GM15510 (cell line): ENCODE measurements around the gene CES2.

Experiments
- POLR2A ChIP-seq: IDR thresholded peaks from 3 replicates; pipeline ENCODE4 v1.6.1; 2011; ENCODE audit warnings: borderline replicate concordance; ENCODE audit not compliant: insufficient read length; ENCODE audit errors: extremely low read depth

Gene CES2

DNA sequence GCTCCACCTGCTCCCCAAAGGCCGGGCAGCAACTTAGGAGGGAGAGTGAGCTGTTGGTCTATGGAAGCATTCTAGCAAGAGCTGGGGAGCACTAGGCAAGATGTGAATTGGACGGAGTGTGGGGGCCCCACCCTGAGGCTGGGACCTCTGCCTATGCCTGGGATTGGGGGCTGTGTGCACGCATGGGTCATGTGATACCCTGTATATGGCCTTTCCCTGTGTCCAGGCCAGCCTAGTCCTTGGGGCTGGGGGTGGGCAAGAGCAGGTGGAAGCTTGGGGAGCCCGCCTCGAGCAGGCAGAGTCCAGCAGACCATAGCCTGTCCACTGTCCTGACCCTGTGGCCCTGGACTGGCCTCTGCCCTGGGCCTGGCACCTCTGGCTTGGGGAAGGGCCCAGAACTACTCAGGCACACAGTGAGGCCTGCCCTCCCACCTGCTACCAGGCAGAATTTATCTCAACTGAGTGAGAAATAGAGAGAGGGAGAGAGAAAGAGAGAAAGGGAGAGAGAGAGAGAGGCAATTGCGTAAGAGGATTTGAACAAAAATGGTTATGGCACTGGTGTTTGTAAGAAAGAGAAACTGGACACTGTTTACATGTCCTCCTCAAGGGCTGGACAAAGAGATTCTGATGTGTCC is 35.9 kb upstream of the CES2 start:
- no peak for TF ChIP-seq POLR2A

GRCh38 chr16:66899945-66900710 is 35.2 kb upstream of the CES2 start:
- TF ChIP-seq POLR2A: no peak

DNA sequence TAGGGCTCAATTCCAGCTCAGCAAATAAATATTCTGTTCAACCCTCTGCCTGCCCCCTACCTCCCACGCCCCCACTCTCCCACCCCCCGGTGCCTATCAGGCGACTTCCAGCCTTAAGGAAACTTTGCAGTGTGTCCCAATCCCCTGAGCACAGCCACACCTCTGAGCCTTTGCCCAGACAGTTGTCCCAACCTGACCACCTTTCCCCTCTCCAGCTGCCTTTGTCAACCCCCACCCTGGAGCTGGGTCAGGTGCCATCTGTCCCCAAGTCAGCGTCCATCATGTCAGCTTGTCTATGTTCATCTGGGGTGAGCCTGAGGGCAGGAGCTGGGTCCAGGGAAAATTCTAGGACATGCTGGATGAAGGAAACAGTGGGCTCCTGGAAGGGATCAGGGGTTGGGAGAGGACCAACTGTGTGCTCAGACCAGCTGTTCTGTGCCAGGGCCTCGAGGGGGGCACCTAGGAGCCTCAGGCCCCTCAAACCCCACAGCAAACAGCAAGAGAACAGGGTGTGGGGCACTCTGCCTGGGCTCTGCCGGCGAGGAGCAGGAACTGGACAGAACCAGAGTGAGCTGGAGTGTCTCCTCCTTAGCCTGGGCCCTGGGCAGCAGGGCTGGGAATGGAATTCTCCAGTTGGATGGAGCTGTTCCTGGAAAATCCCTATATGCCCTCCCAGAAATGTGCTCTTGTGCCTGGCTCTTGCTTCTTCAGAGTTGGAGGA is 34.4 kb upstream of the CES2 start:
- no peak for TF ChIP-seq POLR2A

GRCh38 chr16:66901626-66902025 is 33.7 kb upstream of the CES2 start:
- TF ChIP-seq POLR2A: no peak

DNA sequence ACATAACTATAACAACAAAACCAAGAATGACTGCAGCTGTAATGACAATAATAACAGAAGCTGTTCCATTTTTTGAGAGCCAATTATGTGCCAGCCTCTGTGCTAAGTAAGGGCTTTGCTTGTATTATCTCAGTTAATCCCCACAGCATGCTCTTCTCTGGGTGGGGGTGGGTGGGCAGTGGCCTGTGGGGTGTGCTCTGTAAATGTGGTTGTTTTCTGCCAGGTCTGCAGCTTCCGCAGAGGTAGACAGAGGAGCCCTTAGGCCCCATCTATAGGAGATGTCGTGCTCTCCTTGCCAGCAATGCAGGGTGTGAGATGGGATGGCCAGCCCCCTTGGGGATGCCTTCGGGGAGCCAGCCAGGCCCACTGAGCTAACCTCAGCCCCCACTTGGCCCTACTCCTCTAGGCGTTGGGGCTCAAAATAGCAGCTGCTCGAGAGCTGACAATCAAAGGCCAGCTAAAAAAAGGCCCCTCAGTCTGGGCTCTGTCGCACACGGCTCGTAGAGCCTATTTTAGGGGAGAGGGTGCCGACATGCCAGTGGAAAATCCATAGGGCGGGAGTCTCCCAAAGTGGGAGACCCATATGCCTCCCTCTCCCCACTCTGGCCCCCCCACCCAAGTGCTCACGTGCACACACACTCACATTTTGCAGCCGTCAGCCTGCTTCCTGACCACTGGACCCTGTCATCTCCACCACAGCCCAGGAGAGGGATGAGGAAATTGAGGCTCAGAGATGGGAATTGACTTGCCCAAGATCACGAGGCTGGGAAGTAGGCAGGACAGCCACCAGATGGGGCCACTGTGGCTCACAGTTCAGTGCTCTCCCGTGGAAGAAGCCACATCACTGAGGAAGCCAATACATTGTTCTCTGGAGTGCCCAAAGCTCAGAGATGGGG is 32.4 kb upstream of the CES2 start:
- TF ChIP-seq POLR2A: no peak

DNA sequence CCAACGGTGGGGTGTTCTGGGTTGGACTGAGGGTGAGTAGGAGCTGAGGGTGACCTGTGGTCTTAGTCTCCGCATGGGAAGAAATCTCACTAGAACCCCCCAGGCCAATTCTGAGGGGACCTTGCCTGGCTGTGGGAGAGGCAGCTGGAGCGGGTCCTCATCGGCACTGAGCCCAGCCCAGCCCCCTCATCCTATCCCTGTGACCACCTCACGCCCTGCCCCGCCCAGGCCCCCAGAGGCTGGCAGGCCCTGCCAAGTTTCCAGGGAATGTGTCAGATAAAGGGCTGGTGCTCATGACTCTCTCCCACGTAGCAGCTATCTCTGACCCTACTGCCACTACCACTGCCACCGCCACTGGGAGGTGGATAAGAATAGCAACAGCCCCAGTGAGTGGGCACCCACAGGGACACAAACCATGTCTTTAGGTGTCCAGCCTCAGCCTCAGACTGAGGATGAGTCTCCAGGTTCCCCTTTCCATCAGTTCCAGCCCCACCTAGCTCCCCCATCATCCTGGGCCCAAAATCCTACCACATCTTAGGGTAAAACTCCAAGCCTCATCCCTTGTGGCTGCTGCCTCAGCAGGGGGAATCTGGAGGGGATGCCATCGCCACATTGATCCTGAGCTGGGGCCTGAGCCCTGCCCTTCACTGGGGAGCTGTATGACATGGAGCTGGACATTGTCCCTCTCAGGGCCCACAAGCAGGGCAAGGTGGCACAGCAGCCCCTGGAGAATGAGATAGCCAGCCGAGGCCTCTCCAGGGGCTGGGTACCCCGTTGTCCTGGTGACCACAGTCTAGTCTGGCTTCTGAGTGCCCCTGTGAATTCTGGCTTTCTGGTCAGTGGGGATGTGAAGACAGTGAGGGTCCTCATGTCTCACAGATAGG is 31.5 kb upstream of the CES2 start:
- TF ChIP-seq POLR2A: no peak

DNA sequence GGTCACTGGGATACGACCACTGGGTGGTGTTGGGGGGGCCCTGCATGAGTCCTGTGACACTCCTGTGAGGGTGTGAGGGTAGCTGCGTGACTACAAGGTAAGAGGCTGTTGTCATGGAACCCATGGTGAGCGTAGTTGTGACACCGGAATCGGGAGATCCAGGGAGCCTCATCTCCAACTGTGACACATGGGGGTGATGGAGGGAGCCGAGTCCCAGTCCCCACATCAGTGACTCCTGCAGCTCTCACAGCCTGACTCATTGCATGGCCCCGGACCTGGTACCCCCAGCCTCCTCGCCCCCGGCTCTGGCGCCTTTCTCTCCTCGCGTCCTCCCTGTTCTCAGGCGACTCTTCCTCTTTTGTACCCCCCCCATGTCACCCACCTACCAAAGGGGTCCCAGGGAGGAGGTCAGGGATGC is 30.9 kb upstream of the CES2 start:
- no peak for TF ChIP-seq POLR2A

GRCh38 chr16:66904846-66905632 is 30.3 kb upstream of the CES2 start:
- no peak for TF ChIP-seq POLR2A

DNA sequence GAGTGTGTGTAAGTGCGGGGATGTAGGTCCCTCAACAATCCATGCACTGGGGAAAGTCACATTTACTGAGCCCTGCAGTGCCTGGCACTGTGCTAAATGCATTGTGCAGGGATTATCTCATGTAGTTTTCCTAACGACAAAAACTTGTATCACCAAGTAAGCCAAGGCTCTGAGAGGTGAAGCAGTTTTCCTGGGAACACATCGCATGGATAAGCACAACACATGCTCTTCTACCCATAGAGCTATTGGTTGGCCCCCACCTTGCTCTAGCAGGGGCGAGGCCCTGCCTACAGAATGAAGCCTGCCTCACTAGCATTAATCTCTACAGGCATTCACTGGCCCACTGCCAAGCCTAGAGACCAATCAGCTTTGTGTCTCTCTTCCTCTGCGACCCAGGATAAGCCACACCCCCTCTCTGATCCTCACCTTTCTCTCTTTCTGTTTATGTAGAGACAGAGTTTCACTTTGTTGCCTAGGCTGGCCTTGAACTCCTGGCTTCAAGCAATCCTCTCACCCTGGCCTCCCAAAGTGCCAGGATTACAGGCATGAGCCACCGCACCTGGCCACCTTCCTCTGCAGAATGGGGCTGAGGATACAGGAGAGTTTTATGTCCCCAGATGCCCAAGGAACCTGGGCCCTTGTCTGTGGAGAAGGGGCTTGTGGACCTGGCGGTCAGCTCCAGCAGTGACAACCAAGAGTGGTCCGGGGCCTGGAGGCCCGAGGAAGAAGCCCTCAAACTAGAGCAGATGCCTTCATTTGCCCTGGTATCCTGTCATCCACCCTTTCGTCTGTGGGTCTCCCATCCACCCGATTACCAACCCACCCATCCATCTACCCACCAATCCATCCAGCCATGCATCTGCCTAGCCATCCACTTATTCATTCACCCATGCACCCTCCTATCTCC is 29.4 kb upstream of the CES2 start:
- no peak for TF ChIP-seq POLR2A

DNA sequence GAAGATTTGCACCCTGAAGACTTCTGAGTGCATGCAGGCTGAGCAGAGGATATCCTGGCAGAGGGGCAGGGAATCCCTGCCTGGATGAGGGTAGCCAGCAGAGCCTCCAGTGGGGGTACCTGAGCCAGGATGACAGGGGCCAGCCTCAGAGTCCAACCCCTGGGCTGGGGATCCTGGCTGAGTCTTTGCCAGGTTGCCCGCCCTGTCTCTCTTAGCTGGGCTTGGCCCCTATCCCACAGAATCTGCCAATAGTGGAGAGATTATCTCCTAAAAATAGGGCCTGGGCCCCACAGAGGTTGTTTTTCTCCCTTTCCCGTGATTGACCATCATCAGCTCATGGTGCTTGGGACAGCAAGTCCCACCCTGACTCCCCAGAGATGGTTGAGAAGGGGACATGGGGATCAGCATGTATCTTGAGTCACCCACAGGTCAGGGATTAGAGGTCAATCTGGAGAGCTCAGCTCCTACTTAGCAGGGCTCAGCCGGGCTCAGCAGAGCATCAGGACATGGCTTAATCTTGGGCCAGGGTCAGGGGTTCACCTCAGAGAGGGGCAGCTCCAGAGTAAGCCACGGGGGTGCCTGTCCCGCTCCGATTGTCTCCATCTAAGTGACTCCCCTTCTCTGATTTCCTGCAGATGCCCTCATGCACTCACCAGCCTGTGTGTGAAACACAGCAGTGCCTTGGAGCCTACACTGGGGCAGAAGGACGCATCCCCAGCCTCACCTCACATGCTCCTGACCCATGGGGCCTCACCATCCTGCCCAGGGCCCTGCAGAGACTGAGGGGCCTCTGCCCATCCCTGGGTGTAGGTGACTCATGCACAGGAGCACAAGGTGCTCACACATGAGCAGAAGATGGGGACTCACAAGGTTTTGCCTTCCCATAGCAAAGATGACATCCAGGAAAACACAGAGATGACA is 28.1 kb upstream of the CES2 start:
- no peak for TF ChIP-seq POLR2A

DNA sequence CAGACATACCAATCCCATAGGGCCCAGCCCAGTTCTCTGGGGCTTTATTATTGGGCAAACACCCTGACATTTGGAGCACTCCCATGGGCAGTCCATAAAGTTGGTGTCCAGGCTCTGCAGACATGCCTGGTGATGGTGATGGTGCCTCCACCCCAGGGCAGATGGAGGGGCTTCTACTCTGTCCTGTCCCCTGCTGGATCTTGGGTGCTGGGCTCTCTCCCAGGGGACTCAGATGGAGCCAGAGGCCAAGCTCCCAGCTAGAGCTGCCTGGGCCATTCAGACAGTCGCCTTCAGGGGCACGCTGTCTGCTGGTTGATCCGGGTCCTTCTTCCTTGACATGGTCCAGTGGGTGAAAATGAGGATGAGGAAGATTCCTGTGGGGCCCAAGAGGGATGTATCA is 27.2 kb upstream of the CES2 start:
- TF ChIP-seq POLR2A: no peak
